ENCODE data around the gene NTRK1.
"Not testable (repeated sequence)": the region's sequence is repeated elsewhere in the genome, so short reads cannot be mapped to it uniquely, and the experiment has no call there.

NTRK1 gene

DNA sequence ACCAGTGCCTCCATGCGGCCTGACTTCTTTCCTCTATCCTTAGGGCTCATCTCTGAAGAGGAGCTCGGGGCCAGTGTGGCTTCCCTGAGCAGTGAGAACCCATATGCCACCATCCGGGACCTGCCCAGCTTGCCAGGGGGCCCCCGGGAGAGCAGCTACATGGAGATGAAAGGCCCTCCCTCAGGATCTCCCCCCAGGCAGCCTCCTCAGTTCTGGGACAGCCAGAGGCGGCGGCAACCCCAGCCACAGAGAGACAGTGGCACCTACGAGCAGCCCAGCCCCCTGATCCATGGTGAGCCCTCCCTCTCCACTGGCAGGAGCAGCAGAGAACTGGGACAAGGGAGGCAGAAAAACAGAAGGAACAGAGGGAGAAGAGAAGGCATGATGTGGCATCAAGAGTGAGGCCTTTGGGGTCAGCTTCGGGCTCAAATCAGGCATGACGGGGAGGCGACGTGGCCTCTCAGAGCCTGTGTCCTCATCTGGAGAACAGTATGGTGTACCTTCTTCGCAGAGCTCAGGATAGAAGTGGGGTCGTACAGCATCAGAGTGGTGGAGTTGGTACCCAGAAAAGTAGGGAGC is 53.2 kb downstream of the NTRK1 start:
- DNase-seq (ENCODE audit: low read depth), result no peak

DNA sequence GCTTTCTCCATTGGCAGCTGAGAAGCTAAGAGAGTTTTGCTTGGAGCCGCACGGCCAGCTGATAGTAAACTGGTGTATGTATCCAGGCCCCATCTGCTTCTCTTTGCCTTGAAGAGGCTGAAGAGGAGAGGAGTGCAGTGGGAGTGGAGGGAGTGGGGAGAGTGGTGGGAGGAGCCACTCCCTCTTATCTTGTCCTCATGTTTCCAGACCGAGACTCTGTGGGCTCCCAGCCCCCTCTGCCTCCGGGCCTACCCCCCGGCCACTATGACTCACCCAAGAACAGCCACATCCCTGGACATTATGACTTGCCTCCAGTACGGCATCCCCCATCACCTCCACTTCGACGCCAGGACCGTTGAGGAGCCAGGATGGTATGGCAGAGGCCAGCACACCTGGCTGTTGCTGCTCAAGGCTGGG is 53.8 kb downstream of the NTRK1 start:
- DNase-seq (ENCODE audit: low read depth), result no peak

DNA sequence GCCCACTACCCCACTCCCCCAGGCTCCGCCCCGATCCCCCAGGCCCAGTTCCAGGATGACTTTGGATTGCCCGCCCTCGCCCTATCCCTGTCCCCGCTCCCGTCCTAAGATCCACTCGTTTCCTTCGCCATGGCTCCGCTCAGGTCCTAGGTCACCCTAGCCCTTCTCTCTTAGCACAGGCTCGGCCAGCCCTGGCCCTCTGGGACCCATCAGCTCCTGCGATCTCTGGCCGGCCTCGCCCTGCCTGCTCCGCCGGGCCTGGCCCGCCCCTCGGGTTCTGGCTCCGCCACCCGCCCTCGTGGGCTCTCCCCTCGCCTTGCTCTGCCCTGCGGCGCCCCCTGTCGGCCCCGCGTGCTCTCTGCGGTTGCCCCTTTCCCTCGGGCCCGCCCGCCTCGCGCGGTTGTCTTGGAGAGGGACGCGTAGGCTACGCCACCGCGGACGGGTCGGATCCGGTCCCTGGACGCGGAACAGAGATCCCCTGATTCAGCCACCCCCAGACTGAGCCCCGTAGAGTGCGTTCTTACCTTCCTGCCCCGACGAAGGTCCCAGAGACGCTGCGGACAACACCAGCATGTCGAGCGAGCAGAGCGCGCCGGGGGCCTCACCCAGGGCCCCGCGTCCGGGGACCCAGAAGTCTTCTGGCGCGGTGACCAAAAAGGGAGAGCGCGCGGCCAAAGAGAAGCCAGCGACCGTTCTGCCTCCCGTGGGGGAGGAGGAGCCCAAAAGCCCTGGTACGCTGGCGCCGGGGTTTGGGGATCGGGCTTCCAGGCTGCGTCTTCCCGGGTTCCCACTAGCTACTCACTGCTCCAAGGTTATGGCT is 59.8 kb downstream of the NTRK1 start, which contains the start of gene LRRC71:
LRRC71 (plus strand) TSS at position 400 of the 820 bp plus-strand sequence; CDS start at position 572, 172 bp downstream.
- DNase-seq (ENCODE audit: low read depth), result peak; percentile 50

DNA sequence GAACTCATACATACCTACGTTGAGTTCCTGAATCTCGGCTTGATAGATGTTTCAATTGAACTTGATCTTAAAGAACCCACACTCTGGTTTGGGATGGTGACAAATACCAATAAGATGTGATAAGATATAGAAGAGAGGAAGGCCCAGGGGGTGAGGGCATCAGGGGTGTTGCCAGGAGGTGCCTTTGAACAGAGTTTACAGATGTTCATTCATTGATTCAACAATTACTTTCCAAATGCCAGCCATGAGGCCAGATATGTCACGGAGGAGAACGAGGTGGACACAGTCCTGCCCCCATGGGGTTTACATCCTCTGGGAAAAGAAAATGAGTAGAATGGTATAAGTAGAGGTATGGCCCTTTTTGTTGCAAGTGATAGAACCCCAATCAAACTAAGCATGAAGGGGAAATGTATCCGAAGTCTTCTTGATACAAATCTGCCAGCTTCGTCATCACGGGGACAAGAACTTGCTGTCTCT is 60.4 kb downstream of the NTRK1 start:
- no peak for DNase-seq (ENCODE audit: low read depth)

DNA sequence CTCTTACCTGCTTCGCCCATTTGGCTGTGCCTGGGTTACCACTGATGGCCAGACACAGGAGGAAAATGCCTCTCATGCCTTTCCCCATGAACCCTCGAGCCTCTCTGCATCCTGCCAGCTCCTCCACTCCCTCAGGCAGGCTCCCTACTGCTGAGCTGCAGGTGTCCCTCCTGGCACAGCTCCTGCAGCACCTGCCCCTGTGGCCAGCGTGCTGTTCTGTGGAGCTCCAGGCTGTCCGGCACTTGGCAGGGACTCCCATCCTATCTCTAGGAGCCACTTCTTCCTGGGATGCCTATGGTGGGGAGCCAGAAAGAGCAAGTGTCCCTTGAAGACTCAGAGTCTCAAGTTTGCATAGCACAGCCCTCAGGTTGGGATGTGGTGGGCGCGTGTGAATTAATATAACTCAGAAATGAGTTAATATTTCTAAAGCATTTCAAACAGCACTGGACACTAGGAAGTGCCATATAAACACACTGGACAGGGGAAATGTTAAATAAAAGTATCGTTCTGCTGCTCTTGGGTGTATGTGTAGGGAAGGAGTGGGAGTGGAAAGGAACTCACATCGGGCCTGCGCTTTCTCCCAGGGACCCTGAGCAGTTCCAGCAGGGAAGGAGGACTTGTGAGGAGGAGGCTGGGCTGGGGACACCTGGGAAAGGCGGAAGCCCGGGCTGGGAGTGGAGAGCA is 62.5 kb downstream of the NTRK1 start:
- DNase-seq (ENCODE audit: low read depth), result no peak

DNA sequence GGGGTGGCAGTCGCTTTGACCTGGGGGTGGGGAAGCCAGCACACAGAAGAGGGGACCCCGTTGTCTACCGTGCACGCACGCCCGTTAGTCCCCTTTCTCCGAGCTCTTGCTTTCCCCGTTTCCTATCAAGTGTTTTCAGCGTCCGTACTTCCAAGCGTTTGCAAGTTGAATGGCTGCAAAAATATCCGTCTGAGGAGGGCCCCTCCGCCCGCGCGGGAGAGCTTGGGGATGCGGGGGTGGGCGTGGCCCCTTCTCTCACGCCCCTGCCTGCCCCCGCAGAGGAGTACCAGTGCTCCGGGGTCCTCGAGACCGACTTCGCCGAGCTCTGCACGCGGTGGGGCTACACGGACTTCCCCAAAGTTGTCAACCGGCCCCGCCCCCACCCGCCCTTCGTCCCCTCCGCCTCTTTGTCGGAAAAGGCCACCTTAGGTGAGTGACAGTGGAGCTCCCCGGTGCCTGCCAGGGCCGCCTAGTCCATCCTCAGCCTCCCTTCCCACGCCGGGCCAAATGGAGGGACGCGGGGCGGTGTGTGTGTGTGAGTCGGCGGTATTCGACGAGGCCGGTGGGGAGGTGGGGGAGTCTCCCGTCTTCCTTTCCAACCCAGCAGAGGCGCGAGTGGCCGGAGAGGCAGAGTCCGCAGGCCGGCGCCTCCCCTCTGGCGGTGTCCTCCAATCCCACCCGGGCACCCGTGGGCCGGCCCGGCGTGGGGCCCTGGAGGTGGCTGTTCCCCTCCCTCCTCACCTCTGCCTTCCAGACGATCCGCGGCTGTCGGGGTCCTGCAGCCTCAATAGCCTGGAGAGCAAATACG is 63.2 kb downstream of the NTRK1 start:
- no peak for DNase-seq (ENCODE audit: low read depth)

DNA sequence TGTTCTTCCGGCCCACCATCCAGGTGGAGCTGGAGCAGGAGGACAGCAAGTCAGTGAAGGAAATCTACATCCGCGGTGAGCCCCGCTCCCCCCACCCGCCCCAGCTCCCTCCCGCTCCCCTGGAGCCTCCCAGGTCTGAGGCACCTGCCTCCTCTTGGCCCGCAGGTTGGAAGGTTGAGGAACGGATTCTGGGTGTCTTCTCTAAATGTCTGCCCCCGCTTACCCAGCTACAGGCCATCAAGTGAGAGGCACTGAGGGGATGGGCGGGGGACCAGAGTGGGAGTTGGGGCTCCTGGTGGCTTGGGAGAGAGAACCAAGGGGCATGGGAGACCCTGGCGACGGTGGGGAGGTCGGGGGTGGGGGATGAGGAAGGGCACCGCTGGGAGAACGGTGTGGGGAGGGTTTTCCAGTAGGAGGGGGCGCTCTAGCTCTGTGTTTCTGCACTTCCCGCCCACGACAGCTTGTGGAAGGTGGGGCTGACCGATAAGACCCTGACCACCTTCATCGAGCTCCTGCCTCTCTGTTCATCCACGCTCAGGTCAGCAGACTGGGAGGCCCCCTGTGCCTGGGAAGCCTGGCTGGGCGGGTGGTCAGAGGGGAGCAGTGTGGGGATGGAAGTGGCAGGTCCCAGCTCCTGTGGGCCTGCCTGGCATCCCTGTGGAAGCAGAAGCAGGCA is 64.0 kb downstream of the NTRK1 start:
- no peak for DNase-seq (ENCODE audit: low read depth)

DNA sequence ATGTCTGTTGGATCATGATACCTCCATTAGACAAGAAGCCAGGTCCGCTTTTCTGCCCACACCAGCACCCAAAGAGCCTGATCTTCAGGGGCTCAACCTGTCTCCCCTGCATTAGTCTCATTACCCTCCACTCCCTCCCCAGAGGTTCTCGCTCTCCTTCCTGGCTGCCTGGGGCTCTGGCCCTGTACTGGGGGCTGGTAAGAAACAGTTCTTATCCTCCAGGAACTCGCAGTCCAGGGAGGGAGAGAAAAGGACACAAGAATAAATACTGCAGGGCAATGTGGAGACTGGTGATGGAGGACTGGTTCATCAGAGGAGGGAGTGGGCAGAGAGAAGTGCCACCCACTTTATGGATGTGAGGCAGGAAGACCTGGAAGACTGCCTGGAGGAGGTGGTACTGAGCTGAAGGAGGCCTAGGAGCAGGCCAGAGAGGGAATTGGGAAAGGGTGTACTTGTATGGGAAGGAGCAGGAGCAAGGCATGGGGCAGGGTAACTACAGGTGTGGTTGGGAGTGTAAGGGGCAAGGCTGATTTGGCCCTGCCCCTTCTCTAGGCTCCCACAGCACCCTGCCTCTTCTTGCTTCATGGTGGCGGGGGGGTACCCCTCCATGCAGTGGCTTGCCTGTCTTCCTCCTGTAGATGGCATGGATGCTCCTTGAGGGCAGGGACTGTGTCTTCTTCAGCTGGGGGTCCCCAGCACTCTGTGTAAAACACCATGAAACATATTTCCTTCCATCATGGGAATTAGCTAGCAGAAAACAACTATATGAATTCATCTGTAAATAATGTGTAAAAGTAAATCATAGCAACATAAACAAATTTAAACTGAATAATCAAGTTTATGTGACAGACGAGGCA is 64.7 kb downstream of the NTRK1 start:
- no peak for DNase-seq (ENCODE audit: low read depth)

DNA sequence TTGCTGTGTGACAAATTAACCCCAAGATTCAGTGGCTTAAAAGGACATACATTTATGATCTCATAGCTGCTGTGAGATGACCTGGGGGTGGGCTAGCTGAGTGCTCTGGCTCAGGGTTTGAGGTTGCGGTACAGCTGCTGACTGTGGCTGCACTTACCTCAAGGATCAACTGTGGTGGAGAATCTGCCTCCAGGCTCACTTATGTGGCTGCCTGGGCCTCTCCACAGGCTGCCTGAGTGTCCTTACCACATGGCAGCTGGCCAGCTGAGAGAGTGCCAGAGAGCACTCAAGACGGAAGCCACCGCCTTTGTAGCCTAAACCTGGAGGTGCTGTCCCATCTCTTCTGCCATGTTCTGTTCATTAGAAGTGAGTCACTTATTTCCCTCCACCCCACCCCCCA is 65.5 kb downstream of the NTRK1 start:
- DNase-seq (ENCODE audit: low read depth), result no peak

DNA sequence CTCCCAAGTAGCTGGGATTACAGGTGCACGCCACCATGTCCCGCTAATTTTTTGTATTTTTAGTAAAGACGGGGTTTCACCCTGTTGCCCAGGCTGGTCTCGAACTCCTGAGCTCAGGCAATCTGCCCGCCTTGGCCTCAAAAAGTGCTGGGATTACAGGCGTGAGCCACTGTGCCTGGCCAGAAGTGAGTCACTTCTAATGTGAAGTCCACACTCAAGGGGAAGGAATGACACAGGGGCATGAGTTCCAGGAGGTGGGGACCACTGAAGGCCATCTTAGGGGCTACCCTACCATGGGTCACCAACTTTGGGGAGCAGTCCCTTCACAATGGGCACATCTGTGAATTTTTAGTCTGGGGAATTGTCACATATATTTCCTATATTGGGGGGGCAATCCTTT is 66.0 kb downstream of the NTRK1 start:
- DNase-seq (ENCODE audit: low read depth), result not testable (repeated sequence)

DNA sequence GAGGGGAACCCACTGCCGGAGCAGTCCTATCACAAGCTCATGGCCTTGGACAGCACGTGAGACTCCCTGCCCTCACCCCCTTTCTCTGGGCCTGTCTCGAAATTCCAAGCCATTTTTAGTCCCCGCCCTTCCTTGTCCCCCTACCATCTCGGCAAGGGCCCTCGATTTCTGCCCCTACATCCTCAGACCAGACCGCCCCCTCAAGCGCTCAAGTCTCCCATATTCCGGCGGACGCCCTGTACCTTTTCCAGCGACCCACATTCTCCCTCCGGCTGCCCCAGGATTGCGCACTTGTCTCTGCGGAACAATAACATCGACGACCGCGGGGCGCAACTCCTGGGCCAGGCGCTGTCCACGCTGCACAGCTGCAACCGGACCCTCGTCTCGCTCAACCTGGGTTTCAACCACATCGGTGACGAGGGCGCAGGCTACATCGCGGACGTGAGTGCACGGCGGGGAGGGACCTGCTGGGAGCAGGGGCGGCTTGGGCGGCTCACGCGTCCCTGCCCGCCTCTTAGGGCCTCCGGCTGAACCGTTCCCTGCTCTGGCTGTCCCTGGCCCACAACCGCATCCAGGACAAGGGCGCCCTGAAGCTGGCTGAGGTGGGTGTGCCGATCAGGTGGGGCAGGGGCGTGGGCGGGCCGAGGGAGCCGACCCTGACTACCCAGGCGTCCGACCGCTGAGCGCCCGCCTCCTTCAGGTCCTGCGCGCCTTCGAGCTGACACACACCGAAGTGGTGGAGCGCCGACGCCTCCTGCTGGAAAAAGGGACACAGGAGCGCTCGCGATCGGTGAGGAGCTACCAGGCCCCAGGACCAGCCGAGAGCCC is 66.8 kb downstream of the NTRK1 start:
- peak; percentile 53 for DNase-seq (ENCODE audit: low read depth)

DNA sequence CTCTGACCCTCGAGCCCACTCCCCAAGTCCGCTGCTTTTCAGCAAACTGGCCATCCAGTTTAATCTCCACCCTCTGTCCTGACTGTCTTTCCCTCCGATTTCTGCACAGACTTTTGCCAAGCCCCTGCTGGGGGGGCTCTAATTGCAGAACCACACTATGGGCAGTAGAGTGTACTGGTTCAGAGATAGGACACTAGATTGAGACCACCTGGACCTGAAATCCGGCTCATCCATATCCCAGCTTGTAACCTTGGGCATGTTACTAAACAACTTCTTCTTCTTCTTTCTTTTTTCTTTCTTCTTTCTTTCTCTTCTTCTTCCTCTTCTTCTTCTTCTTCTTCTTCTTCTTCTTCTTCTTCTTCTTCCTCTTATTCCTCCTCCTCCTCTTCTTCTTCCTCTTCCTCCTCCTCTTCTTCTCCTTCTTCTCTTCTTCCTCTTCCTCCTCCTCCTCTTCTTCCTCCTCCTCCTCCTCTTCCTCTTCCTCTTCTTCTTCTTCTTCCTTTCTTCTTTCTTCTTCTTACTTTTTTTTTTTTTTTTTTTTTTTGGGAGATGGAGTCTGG is 67.5 kb downstream of the NTRK1 start:
- DNase-seq (ENCODE audit: low read depth), result no peak

DNA sequence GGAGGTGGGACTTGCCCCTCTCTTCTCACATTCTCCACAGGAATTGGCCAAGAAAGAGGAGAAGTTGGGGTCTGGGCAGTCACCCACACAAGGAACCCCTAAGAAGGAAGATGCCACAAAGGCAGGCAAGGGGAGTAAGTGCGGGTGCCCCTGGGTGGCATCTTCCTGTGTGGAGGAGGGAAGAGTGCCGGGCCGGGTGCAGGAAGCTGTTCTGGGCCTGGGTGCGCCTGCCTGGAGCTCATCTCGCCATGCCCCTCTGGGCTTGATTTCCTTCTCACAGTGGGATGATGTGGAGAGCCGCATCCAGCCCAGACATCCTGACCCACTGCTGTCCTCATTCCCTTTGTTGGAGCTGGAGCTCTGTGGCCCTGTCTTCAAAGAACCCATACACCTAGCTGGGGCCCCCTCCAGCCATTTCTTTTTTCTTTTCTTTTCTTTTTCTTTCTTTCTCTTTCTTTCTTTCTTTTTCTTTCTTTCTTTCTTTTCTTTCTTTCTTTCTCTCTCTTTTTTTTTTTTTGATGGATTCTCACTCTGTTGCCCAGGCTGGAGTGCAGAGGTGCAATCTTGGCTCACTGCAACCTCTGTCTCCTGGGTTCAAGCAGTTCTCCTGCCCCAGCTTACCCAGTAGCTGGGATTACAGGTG is 69.1 kb downstream of the NTRK1 start:
- no peak for DNase-seq (ENCODE audit: low read depth)

DNA sequence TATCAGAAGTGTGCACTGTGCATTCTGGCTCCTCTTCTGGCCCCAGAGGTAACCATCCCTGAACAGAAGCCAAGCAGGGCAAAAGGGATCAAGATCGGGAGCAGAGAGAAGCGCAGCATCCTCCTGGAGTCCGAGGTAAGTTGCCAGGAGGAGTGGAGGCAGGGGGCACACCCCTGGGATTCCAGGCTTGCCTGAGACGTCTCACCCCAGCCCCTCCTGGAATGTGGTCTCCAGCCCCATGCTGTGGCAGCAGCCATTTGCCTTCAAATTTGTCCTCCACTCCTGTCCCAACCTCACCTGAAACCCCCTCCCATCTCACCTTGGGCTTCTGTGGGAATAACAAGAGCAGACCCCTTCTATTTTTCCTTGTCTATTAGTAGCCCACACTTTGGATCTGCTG is 69.8 kb downstream of the NTRK1 start:
- DNase-seq (ENCODE audit: low read depth), result no peak

Data from activated T-cell treated with anti-CD3 and anti-CD28 coated beads for 1 hour (primary cell).